NCI-H446 (cell line): Measurements from ENCODE around the gene NEURL1.

Source experiments
- DNase-seq, 2 experiments: peaks; one replicate each; lab custom pipeline; 2025; lab: John Stamatoyannopoulos, UW

Gene NEURL1

GRCh38 chr10:103584216-103585010 is 90.9 kb downstream of the NEURL1 start:
- no peak for DNase-seq

- no peak for DNase-seq
These were observed 91.5 kb downstream of the NEURL1 start for GRCh38 chr10:103585011-103585405.

- DNase-seq, result no peak
These were observed 93.6 kb downstream of the NEURL1 start for GRCh38 chr10:103587073-103587472.

GRCh38 chr10:103589074-103589630 is 95.6 kb downstream of the NEURL1 start:
- DNase-seq, result no peak

GRCh38 chr10:103590060-103590459 is 96.6 kb downstream of the NEURL1 start:
- DNase-seq, result no peak

GRCh38 chr10:103590744-103591291 is 97.3 kb downstream of the NEURL1 start:
- no peak for DNase-seq

- DNase-seq, result no peak
These were observed 98.9 kb downstream of the NEURL1 start for GRCh38 chr10:103592186-103593021.

GRCh38 chr10:103593022-103593570 is 99.6 kb downstream of the NEURL1 start:
- no peak for DNase-seq

- peak in 1 of 2 experiments; percentile 68 for DNase-seq
These were observed 102.6 kb downstream of the NEURL1 start for GRCh38 chr10:103595933-103596726.

GRCh38 chr10:103597003-103597402 is 103.5 kb downstream of the NEURL1 start:
- DNase-seq, result no peak

GRCh38 chr10:103598654-103599115 is 105.2 kb downstream of the NEURL1 start:
- peak in 1 of 2 experiments; percentile 51 for DNase-seq

- DNase-seq, result peak in 1 of 2 experiments; percentile 7
These were observed 105.7 kb downstream of the NEURL1 start for GRCh38 chr10:103599211-103599610.

- no peak for DNase-seq
These were observed 106.4 kb downstream of the NEURL1 start for GRCh38 chr10:103599907-103600306.

- no peak for DNase-seq
These were observed 106.8 kb downstream of the NEURL1 start for GRCh38 chr10:103600325-103600724.

- DNase-seq, result no peak
These were observed 107.6 kb downstream of the NEURL1 start for GRCh38 chr10:103600956-103601569.

- no peak for DNase-seq
These were observed 108.7 kb downstream of the NEURL1 start for GRCh38 chr10:103602028-103602851.

GRCh38 chr10:103602852-103603155 is 109.3 kb downstream of the NEURL1 start:
- no peak for DNase-seq

- DNase-seq, result no peak
These were observed 109.9 kb downstream of the NEURL1 start for GRCh38 chr10:103603382-103603781.

GRCh38 chr10:103605359-103606096 is 112.0 kb downstream of the NEURL1 start:
- peak in 1 of 2 experiments; percentile 43 for DNase-seq
